ENCODE results near the gene ACOXL.
A peak's percentile ranks its signal among the peaks of the same experiment; 100 is the strongest.

The ACOXL gene

DNA sequence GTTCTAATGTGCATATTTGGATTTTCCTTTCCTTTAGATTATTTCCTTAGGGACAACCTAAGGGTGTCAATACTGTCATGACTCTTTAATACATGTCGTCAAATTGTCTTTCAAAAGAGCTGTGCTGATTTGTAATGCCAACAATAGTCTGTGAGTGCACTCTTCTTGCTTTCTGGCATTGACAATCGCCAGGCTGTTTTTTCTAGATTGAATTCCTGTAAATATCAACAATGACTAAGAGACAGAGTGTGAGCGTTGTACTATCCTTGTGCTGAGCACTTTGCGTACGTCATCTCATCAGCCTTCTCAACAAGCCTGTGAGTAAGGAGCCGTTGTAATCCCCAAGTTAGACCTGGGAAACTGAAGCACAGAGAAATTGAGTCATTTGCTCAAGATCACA lies 96.0 kb downstream of the ACOXL start:
- DNase-seq (ENCODE audit: low read depth in 3 of 3), result no peak

GRCh38 chr2:110829413-110830146 lies 97.2 kb downstream of the ACOXL start:
- DNase-seq (ENCODE audit: low read depth in 3 of 3), result no peak

GRCh38 chr2:110832740-110833139 lies 100.4 kb downstream of the ACOXL start:
- DNase-seq (ENCODE audit: low read depth in 3 of 3), result no peak

DNA sequence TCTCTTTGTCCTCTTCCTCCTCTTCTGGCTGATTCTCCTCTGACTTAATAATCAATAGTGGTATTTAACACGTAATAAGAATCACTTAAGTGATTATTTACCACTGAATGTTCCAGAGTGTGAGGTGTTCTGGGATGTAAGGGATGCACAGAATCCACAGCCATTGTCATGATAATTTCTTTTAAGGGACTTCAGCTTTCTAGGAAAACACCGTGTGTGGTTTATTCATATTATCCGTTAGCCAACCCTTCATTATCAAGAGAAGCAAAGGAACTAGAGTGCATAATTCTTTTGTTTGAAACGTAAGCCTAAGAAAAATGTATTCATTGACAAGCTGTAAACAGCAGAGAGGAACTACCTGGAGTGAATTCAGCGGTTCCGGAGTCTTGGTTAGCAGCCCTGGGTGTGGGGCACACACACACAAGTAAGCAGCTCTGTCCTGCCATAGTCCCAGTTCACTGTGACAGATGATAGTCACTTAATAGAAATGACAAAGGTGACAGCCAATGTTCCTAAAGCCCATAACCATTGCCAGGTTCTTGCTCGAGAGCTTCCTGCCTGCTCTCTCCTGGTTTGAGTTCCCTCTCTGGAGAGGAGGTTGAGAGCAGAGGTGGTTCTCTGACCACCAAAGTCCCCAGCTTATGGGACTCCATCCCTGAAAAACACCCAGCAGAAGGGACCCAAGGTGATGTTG lies 101.9 kb downstream of the ACOXL start:
- DNase-seq (ENCODE audit: low read depth in 3 of 3), result no peak

- no peak for DNase-seq (ENCODE audit: low read depth in 3 of 3)
Observed at GRCh38 chr2:110836671-110837070, 104.3 kb downstream of the ACOXL start.

DNA sequence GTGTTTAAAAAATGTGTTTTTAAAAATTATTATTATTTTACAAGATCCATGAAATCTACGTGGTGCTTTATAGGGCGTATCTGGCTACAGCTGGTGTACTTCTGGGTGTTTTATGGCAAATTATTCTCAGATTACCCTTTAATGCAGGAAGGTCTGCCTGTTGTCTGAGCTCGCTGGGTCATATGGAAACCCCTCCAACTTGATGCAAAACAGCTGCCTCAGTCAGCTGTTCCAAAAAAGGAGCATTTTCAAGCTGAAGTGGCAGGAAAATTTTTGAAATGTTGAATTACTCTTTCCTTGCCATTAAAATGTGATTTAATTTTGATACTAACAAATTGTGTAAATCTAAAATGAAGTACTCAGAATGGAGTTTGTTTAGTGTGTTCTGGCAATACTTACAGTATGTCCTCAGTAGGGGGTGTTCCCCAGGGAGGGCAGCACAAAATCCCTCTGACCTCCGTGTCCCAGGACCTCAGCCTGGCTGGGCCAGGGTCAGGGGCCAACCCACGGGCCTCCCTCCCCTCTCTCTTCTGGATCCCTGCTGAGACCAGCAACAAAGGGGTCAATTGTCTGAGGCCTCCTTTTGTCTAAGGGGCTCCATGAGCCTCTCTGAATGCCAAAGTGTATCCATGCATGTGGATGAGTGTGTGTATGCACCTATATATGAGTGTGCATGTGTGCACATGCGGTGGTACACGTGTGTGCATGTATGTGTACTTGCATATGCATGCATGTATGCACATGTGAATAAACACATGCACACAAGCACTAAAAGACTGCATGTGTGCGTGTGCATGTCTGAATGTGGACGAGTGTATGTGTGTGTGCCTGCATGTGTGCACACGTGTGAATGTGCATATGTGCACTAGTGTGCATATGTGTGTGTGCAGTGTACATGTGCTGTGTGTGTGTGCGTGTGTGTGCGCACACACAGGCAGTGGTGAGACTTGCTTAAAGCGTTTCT lies 105.4 kb downstream of the ACOXL start:
- DNase-seq (ENCODE audit: low read depth in 3 of 3), result no peak

GRCh38 chr2:110838657-110839384 lies 106.4 kb downstream of the ACOXL start:
- no peak for DNase-seq (ENCODE audit: low read depth in 3 of 3)

GRCh38 chr2:110840508-110840907 lies 108.1 kb downstream of the ACOXL start:
- no peak for DNase-seq (ENCODE audit: low read depth in 3 of 3)

- DNase-seq (ENCODE audit: low read depth in 3 of 3), result no peak
Observed at GRCh38 chr2:110842048-110842447, 109.7 kb downstream of the ACOXL start.

DNA sequence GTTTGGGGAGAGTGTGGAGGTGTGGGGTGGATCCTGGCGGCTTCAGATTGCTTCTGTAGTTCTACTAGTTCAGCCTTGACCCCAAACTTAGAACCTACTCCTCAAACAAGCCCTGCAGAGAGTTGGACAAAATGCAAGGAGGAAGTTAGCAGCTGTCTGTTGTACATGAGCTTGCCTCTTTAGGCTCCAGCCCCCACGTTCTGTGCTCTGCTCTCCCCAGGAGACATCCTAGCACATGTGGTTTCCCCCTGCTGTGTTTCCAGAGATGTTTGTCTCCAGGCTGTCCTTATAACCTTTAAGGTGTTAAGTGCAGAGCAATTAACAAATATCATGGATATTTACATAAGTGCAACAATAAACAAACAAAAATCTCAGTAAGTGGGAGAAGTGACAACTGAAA lies 111.1 kb downstream of the ACOXL start:
- no peak for DNase-seq (ENCODE audit: low read depth in 3 of 3)

DNA sequence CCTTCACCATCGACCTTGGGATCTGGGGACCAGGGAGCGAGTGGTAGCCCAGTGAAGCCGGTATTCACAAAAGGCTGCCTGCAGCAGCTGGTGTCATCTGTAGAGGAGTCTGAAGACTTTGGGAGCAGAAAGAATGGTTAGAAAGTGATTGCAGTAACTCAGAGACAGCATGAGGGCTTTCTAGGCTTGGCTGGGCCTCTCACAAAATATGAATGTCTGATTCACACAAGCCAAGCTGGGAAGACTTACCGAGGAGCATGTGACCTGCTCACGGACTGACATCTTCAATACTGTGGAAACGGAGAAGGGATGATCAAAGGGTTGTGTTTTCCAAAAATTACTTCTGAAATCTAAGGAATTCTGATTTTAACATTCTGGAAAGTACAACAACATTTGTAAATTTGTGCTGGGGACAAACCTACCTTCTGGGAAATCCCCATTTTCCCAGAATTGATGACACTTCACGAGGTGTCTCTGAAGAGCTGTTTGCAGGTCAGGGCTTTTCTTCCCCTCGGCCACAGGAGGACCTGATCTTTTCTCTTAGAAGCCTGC lies 111.7 kb downstream of the ACOXL start:
- no peak for DNase-seq (ENCODE audit: low read depth in 3 of 3)

GRCh38 chr2:110847651-110848050 lies 115.3 kb downstream of the ACOXL start:
- no peak for DNase-seq (ENCODE audit: low read depth in 3 of 3)

GRCh38 chr2:110848071-110848470 lies 115.7 kb downstream of the ACOXL start:
- no peak for DNase-seq (ENCODE audit: low read depth in 3 of 3)

GRCh38 chr2:110848519-110849030 lies 116.2 kb downstream of the ACOXL start:
- no peak for DNase-seq (ENCODE audit: low read depth in 3 of 3)

- no peak for DNase-seq (ENCODE audit: low read depth in 3 of 3)
Observed at GRCh38 chr2:110851531-110851930, 119.2 kb downstream of the ACOXL start.

GRCh38 chr2:110852051-110852450 lies 119.7 kb downstream of the ACOXL start:
- no peak for DNase-seq (ENCODE audit: low read depth in 3 of 3)

GRCh38 chr2:110852541-110853263 lies 120.3 kb downstream of the ACOXL start:
- no peak for DNase-seq (ENCODE audit: low read depth in 3 of 3)

GRCh38 chr2:110853516-110853915 lies 121.1 kb downstream of the ACOXL start:
- DNase-seq (ENCODE audit: low read depth in 3 of 3), result peak in 1 of 3 donors; percentile 54

- no peak for DNase-seq (ENCODE audit: low read depth in 3 of 3)
Observed at GRCh38 chr2:110853948-110854347, 121.6 kb downstream of the ACOXL start.

DNA sequence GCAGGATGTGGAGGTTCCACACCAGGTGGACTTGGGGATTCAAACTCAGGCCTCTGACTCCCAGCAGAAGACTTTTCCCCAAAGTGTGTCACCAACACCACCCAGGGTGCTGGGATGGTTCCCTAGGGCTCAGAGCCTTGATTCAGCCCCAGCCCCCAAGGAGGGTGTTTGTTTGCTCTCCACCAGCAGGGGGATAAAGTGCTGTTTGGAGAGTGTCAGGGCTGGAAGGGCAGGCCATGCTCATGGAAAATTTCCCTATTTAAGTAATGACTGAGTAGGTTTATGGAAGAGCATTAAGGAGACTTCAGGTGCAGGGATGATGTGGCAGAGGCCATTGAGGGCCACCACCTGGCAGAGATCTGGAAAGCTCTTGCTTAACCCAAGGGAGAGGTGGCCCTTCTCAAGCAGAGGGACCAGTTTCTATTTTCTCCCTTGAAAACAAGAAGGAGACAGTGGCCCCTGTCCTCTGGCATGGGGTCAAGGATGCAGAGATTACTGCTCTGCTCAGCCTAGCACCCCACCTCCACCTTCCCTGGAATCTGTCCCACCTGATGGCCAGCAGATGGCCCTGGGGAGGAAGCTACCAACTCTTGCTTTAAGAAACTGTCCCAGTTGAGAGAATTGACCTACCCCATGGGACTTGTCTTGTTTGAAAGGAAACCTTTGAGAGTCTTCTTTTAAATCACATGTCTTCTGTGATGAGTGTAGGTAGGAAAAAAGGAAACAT lies 122.1 kb downstream of the ACOXL start:
- no peak for DNase-seq (ENCODE audit: low read depth in 3 of 3)

Measured in stimulated activated CD4-positive, alpha-beta T cell treated with anti-CD3 and anti-CD28 coated beads, TNF-alpha, amount 100 ng/mL, for 48 hours (primary cell).